Measurements from ENCODE around the gene HIF1AN.

HIF1AN gene

GRCh38 chr10:100520811-100521210 lies 14.9 kb upstream of the HIF1AN start:
- peak; percentile 26 for DNase-seq
- peaks cover 0 to 7% of the 10 kb centered on the region in 2 experiments for H3K27me3 ChIP-seq (ENCODE audit: control insufficient read depth in 1 of 2, insufficient read depth in 1 of 2, low read length in 2 of 2)
- H3K18ac ChIP-seq (ENCODE audit: low read depth in 1 of 2, low read length in 2 of 2): no peak overlapping the region
- no peak overlapping the region for H2BK120ac ChIP-seq (ENCODE audit: low read depth, low read length)
- no peak overlapping the region for H2AK5ac ChIP-seq (ENCODE audit: low read length, severe bottlenecking)
- no peak overlapping the region for H4K8ac ChIP-seq (ENCODE audit: low read length)
- peaks cover 12% of the 10 kb centered on the region for H3K4me1 ChIP-seq (ENCODE audit: control insufficient read depth, insufficient read depth, low read depth, low read length)
- no peak overlapping the region for H2BK12ac ChIP-seq (ENCODE audit: low read length in 2 of 2)
- 29% methylated on average over 3 of the region's 3 CpGs for WGBS
- no peak overlapping the region for H3K4ac ChIP-seq (ENCODE audit: low read depth in 1 of 2, low read length in 2 of 2)
- no peak overlapping the region for H3K4me3 ChIP-seq (ENCODE audit: insufficient read depth in 1 of 2, low read depth in 1 of 2, low read length in 2 of 2)
- peaks cover 25 to 39% of the 10 kb centered on the region in 2 experiments for H3K36me3 ChIP-seq (ENCODE audit: control insufficient read depth in 1 of 2, insufficient read depth in 2 of 2, low read depth in 1 of 2, low read length in 2 of 2)
- no peak overlapping the region for H3K14ac ChIP-seq (ENCODE audit: low read length in 2 of 2)
- no peak overlapping the region for H3K9ac ChIP-seq (ENCODE audit: low read length)
- peaks cover 7% of the 10 kb centered on the region for H3K79me1 ChIP-seq (replicated peaks; ENCODE audit: low read length, poor library complexity, severe bottlenecking)
- no peak overlapping the region for H2BK15ac ChIP-seq (ENCODE audit: low read depth, poor library complexity, severe bottlenecking)
- no peak overlapping the region for H4K91ac ChIP-seq (ENCODE audit: low read length)
- no peak overlapping the region for H3K27ac ChIP-seq (ENCODE audit: low read length, poor library complexity, severe bottlenecking)
- no peak overlapping the region for H2AFZ ChIP-seq (ENCODE audit: low read depth, low read length)
- no peak overlapping the region for H3K4me2 ChIP-seq (ENCODE audit: low read length, poor library complexity, severe bottlenecking)
- H3K9me3 ChIP-seq (ENCODE audit: control insufficient read depth, low read length): no peaks in the 10 kb centered on the region
- H3K23ac ChIP-seq (ENCODE audit: low read length in 2 of 2): no peak overlapping the region
- H2BK5ac ChIP-seq (ENCODE audit: low read depth, low read length, poor library complexity, severe bottlenecking): no peak overlapping the region

- no peak overlapping the region for H4K8ac ChIP-seq (ENCODE audit: low read length)
- no peak overlapping the region for H2BK12ac ChIP-seq (ENCODE audit: low read length in 2 of 2)
- H4K91ac ChIP-seq (ENCODE audit: low read length): no peak overlapping the region
- H3K79me1 ChIP-seq (replicated peaks; ENCODE audit: low read length, poor library complexity, severe bottlenecking): peaks cover 16% of the 10 kb centered on the region
- peaks cover 12% of the 10 kb centered on the region for H3K4me1 ChIP-seq (ENCODE audit: control insufficient read depth, insufficient read depth, low read depth, low read length)
- no peak overlapping the region for H3K4ac ChIP-seq (ENCODE audit: low read depth in 1 of 2, low read length in 2 of 2)
- no peak overlapping the region for H3K14ac ChIP-seq (ENCODE audit: low read length in 2 of 2)
- no peak overlapping the region for H3K4me2 ChIP-seq (ENCODE audit: low read length, poor library complexity, severe bottlenecking)
- no peak for DNase-seq
- no peak overlapping the region for H3K23ac ChIP-seq (ENCODE audit: low read length in 2 of 2)
- no peak overlapping the region for H3K4me3 ChIP-seq (ENCODE audit: insufficient read depth in 1 of 2, low read depth in 1 of 2, low read length in 2 of 2)
- 100% methylated on average over 2 of the region's 5 CpGs for WGBS
- no peak overlapping the region for H2BK5ac ChIP-seq (ENCODE audit: low read depth, low read length, poor library complexity, severe bottlenecking)
- H3K9me3 ChIP-seq (ENCODE audit: control insufficient read depth, low read length): no peaks in the 10 kb centered on the region
- H3K27me3 ChIP-seq (ENCODE audit: control insufficient read depth in 1 of 2, insufficient read depth in 1 of 2, low read length in 2 of 2): peaks cover 0 to 7% of the 10 kb centered on the region in 2 experiments
- H2AFZ ChIP-seq (ENCODE audit: low read depth, low read length): no peak overlapping the region
- peaks cover 36 to 50% of the 10 kb centered on the region in 2 experiments for H3K36me3 ChIP-seq (ENCODE audit: control insufficient read depth in 1 of 2, insufficient read depth in 2 of 2, low read depth in 1 of 2, low read length in 2 of 2)
- no peak overlapping the region for H2BK15ac ChIP-seq (ENCODE audit: low read depth, poor library complexity, severe bottlenecking)
- H2AK5ac ChIP-seq (ENCODE audit: low read length, severe bottlenecking): no peak overlapping the region
- H2BK120ac ChIP-seq (ENCODE audit: low read depth, low read length): no peak overlapping the region
- H3K18ac ChIP-seq (ENCODE audit: low read depth in 1 of 2, low read length in 2 of 2): no peak overlapping the region
- H3K27ac ChIP-seq (ENCODE audit: low read length, poor library complexity, severe bottlenecking): no peak overlapping the region
- H3K9ac ChIP-seq (ENCODE audit: low read length): no peak overlapping the region
These were observed 13.5 kb upstream of the HIF1AN start for GRCh38 chr10:100522107-100522801.

- 96% methylated on average over 9 of the region's 9 CpGs for WGBS
These were observed 12.8 kb upstream of the HIF1AN start for GRCh38 chr10:100522945-100523344.

DNA sequence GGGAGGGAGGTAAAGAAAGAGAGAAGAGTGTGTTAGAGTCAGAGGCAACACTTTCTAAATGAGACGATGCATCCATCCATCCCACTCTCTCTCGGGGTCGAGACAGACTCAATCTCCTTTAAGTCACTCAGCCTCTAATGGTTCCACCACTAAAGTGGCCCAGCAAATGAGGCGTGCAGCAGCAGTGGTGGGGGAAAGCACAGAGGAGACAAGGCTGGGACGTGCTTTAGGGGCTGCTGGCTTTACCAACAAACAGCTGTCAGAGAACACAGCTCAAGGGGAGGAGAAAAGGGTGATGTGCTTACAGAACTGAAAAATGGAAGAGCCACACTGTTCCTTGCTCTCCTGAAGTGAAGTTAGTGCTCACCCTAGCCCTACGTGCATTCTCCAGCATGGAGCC lies 11.5 kb upstream of the HIF1AN start:
- H2BK120ac ChIP-seq (ENCODE audit: low read depth, low read length): no peak overlapping the region
- H3K9ac ChIP-seq (ENCODE audit: low read length): no peak overlapping the region
- H3K79me1 ChIP-seq (replicated peaks; ENCODE audit: low read length, poor library complexity, severe bottlenecking): peaks cover 23% of the 10 kb centered on the region
- H3K4ac ChIP-seq (ENCODE audit: low read depth in 1 of 2, low read length in 2 of 2): no peak overlapping the region
- no peak overlapping the region for H3K4me3 ChIP-seq (ENCODE audit: insufficient read depth in 1 of 2, low read depth in 1 of 2, low read length in 2 of 2)
- no peak overlapping the region for H2AFZ ChIP-seq (ENCODE audit: low read depth, low read length)
- H3K23ac ChIP-seq (ENCODE audit: low read length in 2 of 2): no peak overlapping the region
- DNase-seq: no peak
- H2BK5ac ChIP-seq (ENCODE audit: low read depth, low read length, poor library complexity, severe bottlenecking): no peak overlapping the region
- WGBS: over 99% methylated on average over 6 of the region's 6 CpGs
- no peak overlapping the region for H4K8ac ChIP-seq (ENCODE audit: low read length)
- H2AK5ac ChIP-seq (ENCODE audit: low read length, severe bottlenecking): no peak overlapping the region
- no peak overlapping the region for H4K91ac ChIP-seq (ENCODE audit: low read length)
- H3K27ac ChIP-seq (ENCODE audit: low read length, poor library complexity, severe bottlenecking): no peak overlapping the region
- H3K9me3 ChIP-seq (ENCODE audit: control insufficient read depth, low read length): no peaks in the 10 kb centered on the region
- peaks cover 35 to 57% of the 10 kb centered on the region in 2 experiments for H3K36me3 ChIP-seq (ENCODE audit: control insufficient read depth in 1 of 2, insufficient read depth in 2 of 2, low read depth in 1 of 2, low read length in 2 of 2)
- peaks cover 13% of the 10 kb centered on the region for H3K4me1 ChIP-seq (ENCODE audit: control insufficient read depth, insufficient read depth, low read depth, low read length)
- H3K4me2 ChIP-seq (ENCODE audit: low read length, poor library complexity, severe bottlenecking): no peak overlapping the region
- H3K18ac ChIP-seq (ENCODE audit: low read depth in 1 of 2, low read length in 2 of 2): no peak overlapping the region
- H2BK15ac ChIP-seq (ENCODE audit: low read depth, poor library complexity, severe bottlenecking): no peak overlapping the region
- no peak overlapping the region for H2BK12ac ChIP-seq (ENCODE audit: low read length in 2 of 2)
- H3K14ac ChIP-seq (ENCODE audit: low read length in 2 of 2): no peak overlapping the region
- H3K27me3 ChIP-seq (ENCODE audit: control insufficient read depth in 1 of 2, insufficient read depth in 1 of 2, low read length in 2 of 2): peaks cover 0 to 4% of the 10 kb centered on the region in 2 experiments

More at GRCh38 chr10:100522945-100523344, 12.8 kb upstream of the HIF1AN start:
- H3K14ac ChIP-seq (ENCODE audit: low read length in 2 of 2): no peak overlapping the region
- H2AK5ac ChIP-seq (ENCODE audit: low read length, severe bottlenecking): no peak overlapping the region
- H3K27ac ChIP-seq (ENCODE audit: low read length, poor library complexity, severe bottlenecking): no peak overlapping the region
- H3K23ac ChIP-seq (ENCODE audit: low read length in 2 of 2): no peak overlapping the region
- H3K4me2 ChIP-seq (ENCODE audit: low read length, poor library complexity, severe bottlenecking): no peak overlapping the region
- peaks cover 16% of the 10 kb centered on the region for H3K79me1 ChIP-seq (replicated peaks; ENCODE audit: low read length, poor library complexity, severe bottlenecking)
- no peak overlapping the region for H3K18ac ChIP-seq (ENCODE audit: low read depth in 1 of 2, low read length in 2 of 2)
- peaks cover 36 to 50% of the 10 kb centered on the region in 2 experiments for H3K36me3 ChIP-seq (ENCODE audit: control insufficient read depth in 1 of 2, insufficient read depth in 2 of 2, low read depth in 1 of 2, low read length in 2 of 2)
- no peak overlapping the region for H4K8ac ChIP-seq (ENCODE audit: low read length)
- H2BK5ac ChIP-seq (ENCODE audit: low read depth, low read length, poor library complexity, severe bottlenecking): no peak overlapping the region
- no peak for DNase-seq
- no peak overlapping the region for H4K91ac ChIP-seq (ENCODE audit: low read length)
- H3K9me3 ChIP-seq (ENCODE audit: control insufficient read depth, low read length): no peaks in the 10 kb centered on the region
- H2AFZ ChIP-seq (ENCODE audit: low read depth, low read length): no peak overlapping the region
- no peak overlapping the region for H2BK15ac ChIP-seq (ENCODE audit: low read depth, poor library complexity, severe bottlenecking)
- no peak overlapping the region for H2BK12ac ChIP-seq (ENCODE audit: low read length in 2 of 2)
- no peak overlapping the region for H3K4me3 ChIP-seq (ENCODE audit: insufficient read depth in 1 of 2, low read depth in 1 of 2, low read length in 2 of 2)
- no peak overlapping the region for H3K4ac ChIP-seq (ENCODE audit: low read depth in 1 of 2, low read length in 2 of 2)
- H3K9ac ChIP-seq (ENCODE audit: low read length): no peak overlapping the region
- H3K4me1 ChIP-seq (ENCODE audit: control insufficient read depth, insufficient read depth, low read depth, low read length): peaks cover 12% of the 10 kb centered on the region
- peaks cover 0 to 7% of the 10 kb centered on the region in 2 experiments for H3K27me3 ChIP-seq (ENCODE audit: control insufficient read depth in 1 of 2, insufficient read depth in 1 of 2, low read length in 2 of 2)
- no peak overlapping the region for H2BK120ac ChIP-seq (ENCODE audit: low read depth, low read length)
